HepG2 (cell line): ENCODE measurements around the gene PSEN1. TPM values are rescaled to one million over a fixed set of nuclear protein-coding genes. Genes with fewer than 3 reads are reported as not detected.

ENCODE experiments used
- EZH2 ChIP-seq: conservative IDR thresholded peaks from 2 replicates; pipeline ENCODE4 v1.6.1; 2012; ENCODE audit warnings: mild to moderate bottlenecking, low read depth, low read length, moderate library complexity
- FIP1L1 ChIP-seq: fragments of 200-400 bp; formaldehyde crosslinking; IDR thresholded peaks from 2 replicates; pipeline ENCODE4 v1.6.1; 2018; ENCODE audit warnings: low read depth, mild to moderate bottlenecking, low read length, moderate library complexity, borderline replicate concordance; ENCODE audit not compliant: insufficient read depth
- IKZF1 ChIP-seq: fragments of 450-650 bp; IDR thresholded peaks from 2 replicates; pipeline ENCODE4 v1.7.1; 2016
- SATB2 ChIP-seq: sonication (generic); formaldehyde crosslinking; IDR thresholded peaks from 2 replicates; pipeline ENCODE4 v1.5.0; 2020; ENCODE audit warnings: missing genetic modification reagents
- SP2 ChIP-seq: sonication (generic); formaldehyde crosslinking; IDR thresholded peaks from 2 replicates; pipeline ENCODE4 v1.5.1; 2020; ENCODE audit warnings: mild to moderate bottlenecking, missing genetic modification reagents
- TARDBP ChIP-seq: sonication (generic); formaldehyde crosslinking; IDR thresholded peaks from 2 replicates; pipeline ENCODE4 v1.8.0; 2022; ENCODE audit warnings: mild to moderate bottlenecking, missing genetic modification reagents
- TGIF2 ChIP-seq: IDR thresholded peaks from 2 replicates; pipeline ENCODE4 v1.6.1; 2016; ENCODE audit warnings: control low read depth, missing compliant biosample characterization
- ZMYM2 ChIP-seq: sonication (generic); formaldehyde crosslinking; IDR thresholded peaks from 2 replicates; pipeline ENCODE4 v1.8.0; 2022; ENCODE audit warnings: mild to moderate bottlenecking, missing genetic modification reagents
- ZNF143 ChIP-seq: sonication (generic); formaldehyde crosslinking; IDR thresholded peaks from 2 replicates; pipeline ENCODE4 v1.4.0; 2020; ENCODE audit warnings: missing genetic modification reagents
- ZNF160 ChIP-seq: sonication (generic); formaldehyde crosslinking; IDR thresholded peaks from 2 replicates; pipeline ENCODE4 v1.8.0; 2022; ENCODE audit warnings: mild to moderate bottlenecking, inconsistent platforms, missing genetic modification reagents
- ZNF230 ChIP-seq: sonication (generic); formaldehyde crosslinking; IDR thresholded peaks from 2 replicates; pipeline ENCODE4 v1.4.0; 2020; ENCODE audit warnings: mild to moderate bottlenecking, missing genetic modification reagents
- ZNF501 ChIP-seq: sonication (generic); formaldehyde crosslinking; IDR thresholded peaks from 2 replicates; pipeline ENCODE4 v1.5.1; 2020; ENCODE audit warnings: mild to moderate bottlenecking, moderate library complexity, missing genetic modification reagents
- ZNF547 ChIP-seq: sonication (generic); formaldehyde crosslinking; IDR thresholded peaks from 2 replicates; pipeline ENCODE4 v1.5.1; 2020; ENCODE audit warnings: mild to moderate bottlenecking, missing genetic modification reagents
- ZNF605 ChIP-seq: sonication (generic); formaldehyde crosslinking; IDR thresholded peaks from 2 replicates; pipeline ENCODE4 v1.8.0; 2022; ENCODE audit warnings: mild to moderate bottlenecking, missing genetic modification reagents
- ZNF747 ChIP-seq: sonication (generic); formaldehyde crosslinking; IDR thresholded peaks from 2 replicates; pipeline ENCODE4 v1.8.1; 2023; ENCODE audit warnings: missing genetic modification reagents, mild to moderate bottlenecking, borderline replicate concordance
- ZSCAN21 ChIP-seq: sonication (generic); formaldehyde crosslinking; IDR thresholded peaks from 2 replicates; pipeline ENCODE4 v1.8.0; 2022; ENCODE audit warnings: mild to moderate bottlenecking, missing genetic modification reagents, moderate library complexity, borderline replicate concordance
- polyA plus RNA-seq, 8 experiments: library from polyadenylated mRNA; depleted of rRNA in 3 of 8; stranded (reverse) in 7 of 8; unstranded in 1 of 8; fragments of >200 nt; fragmentation: Illumina TruSeq in 4 of 8; extraction: Trizol in 4 of 8; gene quantifications; 2 replicates each; pipeline versions ENCODE4 v1.2.1 to v1.2.3, GENCODE V29; 2011 to 2016; ENCODE audit warnings: low read depth in 4 of 8, missing spikeins in 1 of 8, mixed read lengths in 1 of 8; ENCODE audit not compliant: insufficient read depth in 1 of 8
- total RNA-seq, 5 experiments: library from RNA; depleted of rRNA; stranded (reverse); fragments of >200 nt; fragmentation: Illumina TruSeq; extraction: Trizol; gene quantifications; 2 replicates each; pipeline ENCODE4 v1.2.3, GENCODE V29; 2016; ENCODE audit warnings: low read depth in 1 of 5
- TF ChIP-seq, protein P1 (sequence below), 2 experiments: sonication (generic) in 1 of 2; formaldehyde crosslinking in 1 of 2; IDR thresholded peaks; 2 replicates each; pipeline versions ENCODE4 v1.6.1 to v1.9.0; 2014 to 2022; ENCODE audit warnings: antibody characterized with exemption in 1 of 2, borderline replicate concordance in 1 of 2, inconsistent platforms in 1 of 2, low read depth in 1 of 2, missing genetic modification reagents in 1 of 2
- TF ChIP-seq, protein P2 (sequence below): sonication (generic); formaldehyde crosslinking; conservative IDR thresholded peaks from 2 replicates; pipeline ENCODE4 v1.8.0; 2022; ENCODE audit warnings: mild to moderate bottlenecking, moderate library complexity, missing genetic modification reagents
- TF ChIP-seq, protein P3 (sequence below): IDR thresholded peaks from 2 replicates; pipeline ENCODE4 v1.6.1; 2016; ENCODE audit warnings: low read depth, control low read depth
- TF ChIP-seq, protein P4 (sequence below): sonication (generic); formaldehyde crosslinking; IDR thresholded peaks from 2 replicates; pipeline ENCODE4 v1.5.0; 2020; ENCODE audit warnings: missing genetic modification reagents

PSEN1 gene
- total and polyA plus RNA-seq, 2 of the 13 experiments (the other 11 are each of a cell fraction or from before 2014, with no cell fraction given), result 12.5 to 26.6 TPM

DNA sequence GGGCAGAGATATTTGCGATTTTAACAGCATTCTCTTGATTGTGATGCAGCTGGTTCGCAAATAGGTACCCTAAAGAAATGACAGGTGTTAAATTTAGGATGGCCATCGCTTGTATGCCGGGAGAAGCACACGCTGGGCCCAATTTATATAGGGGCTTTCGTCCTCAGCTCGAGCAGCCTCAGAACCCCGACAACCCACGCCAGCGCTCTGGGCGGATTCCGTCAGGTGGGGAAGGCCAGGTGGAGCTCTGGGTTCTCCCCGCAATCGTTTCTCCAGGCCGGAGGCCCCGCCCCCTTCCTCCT, 271 bp upstream of the PSEN1 start (continued):
- TF ChIP-seq, protein P1, sequence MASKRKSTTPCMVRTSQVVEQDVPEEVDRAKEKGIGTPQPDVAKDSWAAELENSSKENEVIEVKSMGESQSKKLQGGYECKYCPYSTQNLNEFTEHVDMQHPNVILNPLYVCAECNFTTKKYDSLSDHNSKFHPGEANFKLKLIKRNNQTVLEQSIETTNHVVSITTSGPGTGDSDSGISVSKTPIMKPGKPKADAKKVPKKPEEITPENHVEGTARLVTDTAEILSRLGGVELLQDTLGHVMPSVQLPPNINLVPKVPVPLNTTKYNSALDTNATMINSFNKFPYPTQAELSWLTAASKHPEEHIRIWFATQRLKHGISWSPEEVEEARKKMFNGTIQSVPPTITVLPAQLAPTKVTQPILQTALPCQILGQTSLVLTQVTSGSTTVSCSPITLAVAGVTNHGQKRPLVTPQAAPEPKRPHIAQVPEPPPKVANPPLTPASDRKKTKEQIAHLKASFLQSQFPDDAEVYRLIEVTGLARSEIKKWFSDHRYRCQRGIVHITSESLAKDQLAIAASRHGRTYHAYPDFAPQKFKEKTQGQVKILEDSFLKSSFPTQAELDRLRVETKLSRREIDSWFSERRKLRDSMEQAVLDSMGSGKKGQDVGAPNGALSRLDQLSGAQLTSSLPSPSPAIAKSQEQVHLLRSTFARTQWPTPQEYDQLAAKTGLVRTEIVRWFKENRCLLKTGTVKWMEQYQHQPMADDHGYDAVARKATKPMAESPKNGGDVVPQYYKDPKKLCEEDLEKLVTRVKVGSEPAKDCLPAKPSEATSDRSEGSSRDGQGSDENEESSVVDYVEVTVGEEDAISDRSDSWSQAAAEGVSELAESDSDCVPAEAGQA (IDR thresholded peaks at IDR 0.05; ENCODE audit: low read depth), result no peak
- TF ChIP-seq, protein P1 (CRISPR knock-in tag; IDR thresholded peaks at IDR 0.05; ENCODE audit: borderline replicate concordance), result no peak
- TF ChIP-seq FIP1L1 (no peak), EZH2 (no peak), ZNF747 (CRISPR knock-in tag) (no peak), SATB2 (0 out of 2 replicates have a peak, but pooled peaks have one; percentile 33), TGIF2 (peak; percentile 62; the same call in 1 of the 2 replicates), ZNF143 (CRISPR knock-in tag) (0 out of 2 replicates have a peak, but pooled peaks have one; percentile 4), ZNF230 (no peak), TARDBP (CRISPR knock-in tag) (peak; percentile 29; the same call in 1 of the 2 replicates), ZMYM2 (CRISPR knock-in tag) (0 out of 2 replicates have a peak, but pooled peaks have one; percentile 25), ZNF501 (peak; percentile 40; the same call in 1 of the 2 replicates), ZSCAN21 (0 out of 2 replicates have a peak, but pooled peaks have one; percentile 18), IKZF1 (no peak), SP2 (CRISPR knock-in tag) (no peak; the same call in 1 of the 2 replicates), ZNF547 (CRISPR knock-in tag) (0 out of 2 replicates have a peak, but pooled peaks have one; percentile 35), ZNF605 (no peak), ZNF160 (CRISPR knock-in tag) (no peak)
- TF ChIP-seq, protein P2, sequence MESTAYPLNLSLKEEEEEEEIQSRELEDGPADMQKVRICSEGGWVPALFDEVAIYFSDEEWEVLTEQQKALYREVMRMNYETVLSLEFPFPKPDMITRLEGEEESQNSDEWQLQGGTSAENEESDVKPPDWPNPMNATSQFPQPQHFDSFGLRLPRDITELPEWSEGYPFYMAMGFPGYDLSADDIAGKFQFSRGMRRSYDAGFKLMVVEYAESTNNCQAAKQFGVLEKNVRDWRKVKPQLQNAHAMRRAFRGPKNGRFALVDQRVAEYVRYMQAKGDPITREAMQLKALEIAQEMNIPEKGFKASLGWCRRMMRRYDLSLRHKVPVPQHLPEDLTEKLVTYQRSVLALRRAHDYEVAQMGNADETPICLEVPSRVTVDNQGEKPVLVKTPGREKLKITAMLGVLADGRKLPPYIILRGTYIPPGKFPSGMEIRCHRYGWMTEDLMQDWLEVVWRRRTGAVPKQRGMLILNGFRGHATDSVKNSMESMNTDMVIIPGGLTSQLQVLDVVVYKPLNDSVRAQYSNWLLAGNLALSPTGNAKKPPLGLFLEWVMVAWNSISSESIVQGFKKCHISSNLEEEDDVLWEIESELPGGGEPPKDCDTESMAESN (CRISPR knock-in tag), result peak; percentile 62; the same call in 1 of the 2 replicates
- TF ChIP-seq, protein P3, sequence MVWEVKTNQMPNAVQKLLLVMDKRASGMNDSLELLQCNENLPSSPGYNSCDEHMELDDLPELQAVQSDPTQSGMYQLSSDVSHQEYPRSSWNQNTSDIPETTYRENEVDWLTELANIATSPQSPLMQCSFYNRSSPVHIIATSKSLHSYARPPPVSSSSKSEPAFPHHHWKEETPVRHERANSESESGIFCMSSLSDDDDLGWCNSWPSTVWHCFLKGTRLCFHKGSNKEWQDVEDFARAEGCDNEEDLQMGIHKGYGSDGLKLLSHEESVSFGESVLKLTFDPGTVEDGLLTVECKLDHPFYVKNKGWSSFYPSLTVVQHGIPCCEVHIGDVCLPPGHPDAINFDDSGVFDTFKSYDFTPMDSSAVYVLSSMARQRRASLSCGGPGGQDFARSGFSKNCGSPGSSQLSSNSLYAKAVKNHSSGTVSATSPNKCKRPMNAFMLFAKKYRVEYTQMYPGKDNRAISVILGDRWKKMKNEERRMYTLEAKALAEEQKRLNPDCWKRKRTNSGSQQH (CRISPR knock-in tag), result peak; percentile 25; the same call in 1 of the 2 replicates
- TF ChIP-seq, protein P4, sequence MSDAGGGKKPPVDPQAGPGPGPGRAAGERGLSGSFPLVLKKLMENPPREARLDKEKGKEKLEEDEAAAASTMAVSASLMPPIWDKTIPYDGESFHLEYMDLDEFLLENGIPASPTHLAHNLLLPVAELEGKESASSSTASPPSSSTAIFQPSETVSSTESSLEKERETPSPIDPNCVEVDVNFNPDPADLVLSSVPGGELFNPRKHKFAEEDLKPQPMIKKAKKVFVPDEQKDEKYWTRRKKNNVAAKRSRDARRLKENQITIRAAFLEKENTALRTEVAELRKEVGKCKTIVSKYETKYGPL, result 0 out of 2 replicates have a peak, but pooled peaks have one; percentile 18
